Heart right ventricle (tissue), 16 donors: ENCODE measurements around the gene ADAM23. TPM values are rescaled to one million over a fixed set of nuclear protein-coding genes. Genes with fewer than 3 reads are reported as not detected.

Experiments used
- ATAC-seq, 8 donors: fragments of 200-7000 bp; cut with Tn5 transposase; one replicate each; pipeline ENCODE4 v1.9.1; 2020; ENCODE audit warnings: mild to moderate bottlenecking in 8 of 8, moderate library complexity in 8 of 8, moderate number of reproducible peaks in 1 of 8
- DNase-seq, 2 donors: peaks; one replicate each; pipeline ENCODE4 v3.0.0-alpha.2; 2020
- H3K27ac ChIP-seq, 10 donors: fragments of 200-600 bp; sonication (generic) in 2 of 10; one replicate each; pipeline versions ENCODE4 v1.5.0 to v1.8.0; 2020 to 2022; ENCODE audit warnings: mild to moderate bottlenecking in 3 of 10
- H3K27me3 ChIP-seq, 7 donors: fragments of 200-600 bp; one replicate each; pipeline ENCODE4 v1.8.0; 2021 to 2022; ENCODE audit warnings: mild to moderate bottlenecking in 2 of 7
- H3K36me3 ChIP-seq, 9 donors: fragments of 200-600 bp; sonication (generic) in 1 of 9; one replicate each; pipeline versions ENCODE4 v1.5.0 to v1.8.0; 2020 to 2022; ENCODE audit warnings: mild to moderate bottlenecking in 2 of 9
- H3K4me1 ChIP-seq, 9 donors: fragments of 200-600 bp; sonication (generic) in 1 of 9; one replicate each; pipeline versions ENCODE4 v1.5.0 to v1.8.0; 2020 to 2022; ENCODE audit warnings: mild to moderate bottlenecking in 4 of 9
- H3K4me3 ChIP-seq, 10 donors: fragments of 200-600 bp; sonication (generic) in 2 of 10; one replicate each; pipeline versions ENCODE4 v1.5.0 to v1.8.0; 2020 to 2022; ENCODE audit warnings: mild to moderate bottlenecking in 7 of 10, moderate library complexity in 2 of 10
- H3K9me3 ChIP-seq, 11 donors: fragments of 200-600 bp in 10 of 11; sonication (generic) in 2 of 11; one replicate each; pipeline versions ENCODE4 v1.5.0 to v1.8.0; 2013 to 2022; ENCODE audit warnings: mild to moderate bottlenecking in 2 of 11, control low read depth in 1 of 11, moderate library complexity in 1 of 11
- CTCF ChIP-seq, 9 donors: fragments of 200-600 bp; sonication (generic) in 2 of 9; IDR thresholded peaks; one replicate each; pipeline versions ENCODE4 v1.5.0 to v1.8.0; 2021 to 2022; ENCODE audit warnings: antibody characterized with exemption in 9 of 9, mild to moderate bottlenecking in 5 of 9, moderate library complexity in 1 of 9
- WGBS, 2 donors: extraction: QIAGEN DNeasy Blood & Tissue Kit; methylation state at CpG; one replicate each; pipeline ENCODE4 v1.1.7; 2013; ENCODE audit warnings: inconsistent platforms in 1 of 2; 5-methylcytosine and 5-hydroxymethylcytosine counted together
- intact Hi-C, 10 donors: fragments of 100-400 bp; cut with DNase I; formaldehyde crosslinking; loops; one replicate each; pipeline versions ENCODE4 v1.11.1 to v1.14.2; 2022
- polyA plus RNA-seq, 2 donors: library from polyadenylated mRNA; stranded (reverse); fragments of 200-250 nt; gene quantifications; one replicate each; pipeline ENCODE4 v1.2.3, GENCODE V29; 2013
- total RNA-seq, 10 donors: library from RNA; stranded (reverse); fragmentation: NEBNext Ultra II Directional in 3 of 10; extraction: Animal tissue kit (Norgen Biotek cat#: 25700) in 3 of 10; gene quantifications; one replicate each; pipeline versions ENCODE4 v1.2.1 to v1.2.4, GENCODE V29; 2021 to 2023
- donor health status: Arrhythmogenic right ventricular cardiomyopathy.
- donor health status: ischemic (EF 13 %, LVEDD 7.1; RV severe dilation, severe dysfunction).
- donor health status: healthy with polysubstance abuse.
- donor health status: DM: no; HTN: yes; CAD: no.
- donor health status: DM: no; HTN: no; CAD: no.
- donor health status: ischemic (EF 25% LVEDD 6.9; RV normal size, moderate dysfunction).
- donor health status: ischemic (EF 25% LVEDD 5.7; RV mildly dilated, moderate dysfunction).
- donor health status: healthy.
- donor health status: DM: yes; HTN: yes; CAD: no.
- donor health status: Ischemic cardiomyopathy.
- donor health status: ischemic (EF 35%, LVEDD 5.7; RV mildly dilated, moderate dysfunction).
- donor health status: nonischemic (EF 11% LVEDD 7.7; RV severe dilation, severe dysfunction).
- donor health status: DM: yes; HTN: yes; CAD: no.
- donor health status: PGD.
- donor health status: ischemic (EF 29% LVEDD 5.4; RV normal size, mild dysfunction).
- donor health status: nonischemic (EF 23%, LVEDD 6.1; RV moderate dilation, normal function).

ADAM23 gene
- total and polyA plus RNA-seq, 12 donors, result 11.9 to 101 (median 66.2) TPM

- Histone ChIP-seq H3K27me3 (no peaks in the 10 kb centered on the region), H3K4me3 (no peak overlapping the region), H3K9me3 (no peaks in the 10 kb centered on the region), H3K27ac (no peak overlapping the region), H3K36me3 (no peaks in the 10 kb centered on the region), H3K4me1 (peaks cover 0 to 8% (median 0%) of the 10 kb centered on the region in 9 donors)
- ATAC-seq, result no peak
- TF ChIP-seq CTCF (IDR thresholded peaks at IDR 0.05), result no peak
- intact Hi-C loops, result no loop called here
- 89 to 91% methylated on average over 2 of the region's 2 CpGs for WGBS, 2 donors
- no peak for DNase-seq
Observed at GRCh38 chr2:206527153-206527552, 83.8 kb downstream of the ADAM23 start.

GRCh38 chr2:206530727-206531126 lies 87.4 kb downstream of the ADAM23 start:
- H3K9me3 ChIP-seq, result no peaks in the 10 kb centered on the region
- no peaks in the 10 kb centered on the region for H3K36me3 ChIP-seq
- H3K4me3 ChIP-seq, result no peak overlapping the region
- intact Hi-C loops, result no loop called here
- H3K4me1 ChIP-seq, result peaks cover 0 to 12% (median 0%) of the 10 kb centered on the region in 9 donors
- DNase-seq (no peak), ATAC-seq (no peak)
- no peak for TF ChIP-seq CTCF (IDR thresholded peaks at IDR 0.05)
- no peaks in the 10 kb centered on the region for H3K27me3 ChIP-seq
- 78 to 80% methylated on average over 11 of the region's 11 CpGs for WGBS, 2 donors
- H3K27ac ChIP-seq, result no peak overlapping the region

GRCh38 chr2:206531996-206532543 lies 88.7 kb downstream of the ADAM23 start:
- H3K27ac ChIP-seq, result peak overlapping the region in 4 of 10 donors; percentile 6 to 36 (median 14)
- WGBS, 2 donors, result 19 to 33% methylated on average over 3 of the region's 3 CpGs

GRCh38 chr2:206533977-206534376 lies 90.6 kb downstream of the ADAM23 start:
- ATAC-seq (no peak), DNase-seq (no peak)
- no peak overlapping the region for H3K4me3 ChIP-seq
- H3K4me1 ChIP-seq, result peaks cover 0 to 12% (median 0%) of the 10 kb centered on the region in 9 donors
- intact Hi-C loops, result no loop called here
- H3K9me3 ChIP-seq, result no peaks in the 10 kb centered on the region
- H3K27ac ChIP-seq, result no peak overlapping the region
- 84 to 85% methylated on average over 1 of the region's 1 CpG for WGBS, 2 donors
- no peaks in the 10 kb centered on the region for H3K27me3 ChIP-seq
- TF ChIP-seq CTCF (IDR thresholded peaks at IDR 0.05), result no peak
- H3K36me3 ChIP-seq, result no peaks in the 10 kb centered on the region

More at GRCh38 chr2:206531996-206532543, 88.7 kb downstream of the ADAM23 start:
- H3K4me1 ChIP-seq, result peaks cover 0 to 12% (median 0%) of the 10 kb centered on the region in 9 donors
- TF ChIP-seq CTCF (IDR thresholded peaks at IDR 0.05), result no peak
- H3K27me3 ChIP-seq, result no peaks in the 10 kb centered on the region
- DNase-seq (peak; percentile 16 to 18), ATAC-seq (peak in 6 of 8 donors; percentile 61 to 89 (median 81))
- H3K9me3 ChIP-seq, result no peaks in the 10 kb centered on the region
- H3K36me3 ChIP-seq, result no peaks in the 10 kb centered on the region
- no peak overlapping the region for H3K4me3 ChIP-seq
- intact Hi-C loops, result no loop called here
